ENCODE measurements around the gene JUND. TPM values are rescaled to one million over a fixed set of nuclear protein-coding genes. Genes with fewer than 3 reads are reported as not detected.

The JUND gene
- total RNA-seq, 1 donor from 2014 or later = 234 TPM

DNA sequence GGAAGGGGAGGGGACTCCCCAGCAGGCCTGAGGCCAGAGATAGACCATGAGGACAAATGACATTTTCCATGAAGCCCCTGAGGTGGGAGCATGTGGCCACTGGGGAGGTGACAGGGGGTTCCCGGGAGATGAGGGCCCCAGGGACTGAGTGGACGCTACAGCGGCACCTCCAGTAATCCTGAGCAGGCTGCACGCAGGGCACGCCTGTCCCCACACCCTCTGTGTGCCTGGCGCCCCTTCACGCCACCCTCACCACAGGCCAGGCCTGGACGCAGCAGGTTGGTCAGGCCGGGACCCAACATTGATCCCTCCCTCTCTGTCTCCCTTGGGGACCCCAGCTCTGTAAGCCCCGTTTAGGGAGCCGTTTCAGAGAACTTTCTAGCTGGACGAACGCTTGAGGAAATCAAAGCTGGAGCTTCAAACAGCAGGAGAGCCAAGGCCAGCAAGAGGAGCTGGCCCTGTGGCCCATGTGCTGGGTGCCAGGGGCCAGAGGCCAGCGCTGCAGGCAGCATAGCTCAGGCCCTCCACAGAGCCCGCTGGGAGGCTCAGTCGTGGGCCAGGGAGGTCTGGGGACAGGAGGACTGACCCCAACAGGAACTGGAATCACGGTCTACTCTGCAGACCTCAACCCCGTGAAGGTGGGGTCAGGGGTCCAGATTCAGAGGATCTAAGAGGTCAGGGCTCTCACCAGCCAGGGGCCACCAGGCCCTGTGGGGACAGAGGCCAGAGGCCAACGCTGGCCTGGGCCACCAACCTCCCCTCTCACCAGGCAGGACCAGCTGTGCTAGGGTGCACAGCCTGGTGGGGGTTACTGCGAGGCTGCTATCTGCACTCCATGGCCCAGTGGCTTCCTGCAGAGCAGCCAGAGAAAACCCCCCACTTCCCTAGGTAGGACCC is 26.9 kb upstream of the JUND start:
- DNase-seq (ENCODE audit: low read depth) = no peak

DNA sequence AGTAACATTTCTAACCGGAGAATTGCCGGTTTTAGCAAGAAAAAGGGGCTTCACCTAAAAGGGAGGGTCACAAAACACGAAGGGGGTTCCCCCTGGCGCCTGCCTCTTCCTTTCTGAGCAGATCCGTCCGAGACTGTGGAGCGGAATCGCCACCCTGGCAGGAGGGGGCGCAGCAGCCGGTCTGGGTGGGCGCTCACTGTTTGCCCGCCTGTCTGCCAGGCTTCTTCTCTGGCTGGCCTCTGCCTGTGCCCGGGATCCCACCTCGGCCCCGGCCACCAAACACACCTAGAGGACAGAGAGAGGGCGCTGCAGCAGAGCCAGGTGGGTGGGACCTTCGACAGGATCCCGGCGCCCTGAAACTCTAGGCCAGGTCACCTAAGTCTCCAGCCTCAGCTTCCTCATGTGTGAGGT is 25.9 kb upstream of the JUND start:
- DNase-seq (ENCODE audit: low read depth) = no peak

DNA sequence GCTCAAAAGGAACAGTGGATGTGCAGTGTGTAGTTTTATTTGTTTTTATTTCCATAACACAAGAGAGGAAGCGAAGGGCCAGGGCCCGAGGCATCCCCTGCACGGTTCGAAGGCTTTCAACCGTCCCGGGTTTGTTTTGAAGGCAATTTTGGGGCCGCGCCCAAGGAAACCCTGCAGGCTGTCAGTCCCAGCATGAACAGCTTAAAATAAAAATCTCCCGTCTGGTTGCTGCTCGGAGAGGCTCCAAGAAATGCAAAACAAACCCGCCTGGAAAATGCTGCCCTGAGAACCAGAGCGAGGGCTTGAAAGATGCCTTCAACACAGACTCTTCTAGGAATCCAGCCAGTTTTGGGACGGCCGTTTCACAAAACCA is 25.5 kb upstream of the JUND start:
- no peak for DNase-seq (ENCODE audit: low read depth)

DNA sequence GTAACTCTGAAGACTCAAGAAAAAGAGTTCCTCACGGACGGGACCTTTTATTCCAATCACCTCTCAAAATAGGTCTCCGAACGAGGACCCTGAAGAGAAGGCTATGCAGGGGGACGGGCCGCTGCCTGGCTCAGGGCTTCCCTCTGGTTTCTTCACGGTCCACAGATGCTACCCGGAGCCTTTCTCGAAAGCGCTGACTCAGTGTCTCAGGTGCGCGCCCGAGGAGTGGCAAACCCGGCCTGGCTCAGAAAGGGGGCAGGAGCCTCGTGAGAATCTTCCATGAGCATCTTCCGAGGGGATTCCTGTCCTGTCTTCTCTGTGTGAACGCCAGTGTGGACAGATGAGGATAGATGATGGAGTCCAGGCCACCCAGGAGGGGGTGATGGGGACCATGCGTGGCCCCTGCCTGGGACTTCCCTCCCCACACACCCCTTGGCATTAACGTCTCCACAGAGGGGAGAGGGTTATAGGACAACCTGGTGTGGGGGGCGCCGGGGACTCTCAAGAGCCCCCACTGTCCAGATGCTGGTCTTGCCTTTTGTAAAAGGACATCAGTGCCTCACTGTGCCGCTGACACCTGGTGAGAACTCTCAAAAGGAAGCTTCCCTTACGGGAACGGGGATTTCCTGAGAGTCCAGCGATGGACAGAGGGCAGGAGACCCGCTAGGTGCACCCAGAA is 24.9 kb upstream of the JUND start:
- DNase-seq (ENCODE audit: low read depth) = no peak

DNA sequence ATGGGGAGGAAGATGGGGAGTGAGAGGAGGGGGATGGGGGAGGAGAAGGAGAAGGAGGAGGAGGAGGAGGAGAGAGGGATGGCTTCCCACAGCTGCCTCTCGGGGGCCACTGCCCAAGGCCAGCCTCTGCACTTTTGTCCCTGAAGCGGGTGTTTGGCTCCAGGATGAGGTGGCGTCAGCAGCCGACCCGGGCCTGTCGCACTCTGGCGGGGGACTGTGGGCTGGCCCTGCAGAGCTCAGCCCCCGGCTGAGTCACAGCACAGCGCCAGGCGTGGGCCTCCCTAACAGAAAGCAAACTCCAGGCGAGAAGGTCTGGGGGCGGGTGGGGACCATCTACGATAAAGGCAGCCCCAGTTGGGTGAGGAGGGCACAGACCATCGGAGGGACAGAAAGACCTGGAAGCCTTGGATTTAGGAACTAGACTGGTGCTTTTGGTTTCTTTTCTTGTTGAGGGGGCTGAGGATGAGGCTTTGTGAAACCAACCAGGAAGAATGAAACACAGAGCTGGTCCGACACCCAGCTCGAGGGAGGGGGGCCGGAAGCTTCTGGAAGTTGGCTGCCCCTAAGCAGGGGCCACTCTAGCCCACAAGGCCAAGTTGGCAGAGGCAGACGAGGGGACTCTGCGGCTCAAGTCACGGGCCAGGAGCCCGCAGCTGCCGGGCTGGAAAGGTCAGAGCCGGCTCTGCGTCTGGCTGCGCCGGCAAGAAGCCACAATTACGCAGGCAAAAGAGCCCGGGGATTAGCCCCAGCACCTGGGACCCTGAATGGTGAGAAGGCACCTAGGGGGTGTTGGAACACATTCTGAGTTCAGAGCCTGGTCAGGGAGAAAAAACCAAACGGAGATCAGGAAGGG is 23.3 kb upstream of the JUND start:
- DNase-seq (ENCODE audit: low read depth) = peak; percentile 54

GRCh38 chr19:18304208-18304457 is 22.7 kb upstream of the JUND start:
- DNase-seq (ENCODE audit: low read depth) = no peak

GRCh38 chr19:18301718-18302111 is 20.3 kb upstream of the JUND start:
- no peak for DNase-seq (ENCODE audit: low read depth)

DNA sequence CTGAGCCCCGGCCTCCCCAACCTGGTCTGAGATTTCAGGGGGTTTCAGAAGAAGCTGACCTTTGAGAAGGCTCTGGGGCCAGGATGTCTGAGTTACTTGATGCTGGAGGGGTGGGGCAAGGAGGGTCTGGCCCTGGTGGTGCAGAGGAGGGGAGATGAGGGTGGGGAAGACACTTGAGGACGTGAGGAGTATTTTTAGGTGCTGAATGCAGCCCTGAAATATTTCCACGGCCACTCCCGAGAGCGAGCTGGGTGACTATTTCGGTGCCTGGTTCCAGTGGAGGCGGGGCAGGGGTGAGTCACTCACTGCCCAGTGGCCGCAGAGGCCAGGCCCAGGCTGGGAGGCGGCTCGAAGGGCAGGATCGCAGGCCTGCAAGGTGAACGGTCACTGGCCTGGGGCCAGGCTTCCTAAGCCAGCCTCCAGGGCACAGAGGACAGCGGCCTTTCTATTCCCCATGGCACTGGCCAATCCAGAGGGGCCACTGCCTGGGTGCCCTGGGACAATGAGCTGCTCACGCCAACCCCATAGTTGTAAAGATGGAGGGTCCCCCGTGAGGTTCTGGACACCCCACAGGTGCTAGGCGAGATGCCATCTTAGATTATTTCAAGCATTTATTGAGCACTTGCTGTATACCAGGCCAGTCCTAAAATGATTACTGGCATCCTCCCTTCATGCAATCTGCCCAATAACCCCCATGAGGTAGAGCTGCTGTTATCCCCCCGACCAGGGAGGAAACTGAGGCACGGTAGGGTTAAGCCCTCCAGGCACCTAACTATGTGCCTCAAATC is 19.7 kb upstream of the JUND start:
- peak; percentile 69 for DNase-seq (ENCODE audit: low read depth)

GRCh38 chr19:18299654-18300053 is 18.2 kb upstream of the JUND start:
- no peak for DNase-seq (ENCODE audit: low read depth)

DNA sequence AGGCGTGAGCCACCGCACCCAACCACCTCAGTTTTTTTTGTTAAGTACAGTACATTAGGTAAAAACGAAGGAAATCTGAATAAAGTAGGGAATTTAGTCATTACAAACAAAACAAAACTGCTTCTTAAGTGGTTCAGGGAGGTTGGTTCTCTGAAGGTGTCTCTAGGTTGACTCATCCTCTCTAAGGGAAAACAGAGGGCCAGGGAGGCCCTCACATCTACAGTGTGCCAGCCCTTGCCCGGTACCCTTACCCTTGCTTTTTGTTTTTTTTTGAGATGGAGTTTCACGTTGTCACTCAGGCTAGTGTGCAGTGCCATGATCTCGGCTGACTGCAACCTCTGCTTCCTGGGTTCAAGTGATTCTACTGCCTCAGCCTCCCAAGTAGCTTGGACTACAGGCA is 17.2 kb upstream of the JUND start:
- peak; percentile 49 for DNase-seq (ENCODE audit: low read depth)

DNA sequence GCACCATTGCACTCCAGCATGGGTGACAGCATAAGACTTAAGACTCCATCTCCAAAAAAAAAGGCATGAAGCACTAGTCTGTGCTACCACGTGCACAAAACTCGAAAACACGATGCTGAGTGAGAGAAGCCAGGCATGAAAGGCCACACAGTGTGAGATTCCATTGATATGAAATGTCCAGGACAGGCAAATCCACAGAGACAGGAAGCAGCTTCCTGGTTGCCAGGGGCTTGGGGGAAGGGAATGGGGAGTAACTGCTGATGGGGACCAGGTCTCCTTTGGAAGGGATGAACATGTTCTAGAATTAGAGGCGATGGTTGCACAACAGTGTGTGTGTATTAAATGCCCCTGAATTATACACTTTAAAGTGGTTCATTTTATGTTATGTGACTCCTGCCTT is 15.9 kb upstream of the JUND start:
- DNase-seq (ENCODE audit: low read depth) = no peak

GRCh38 chr19:18295034-18295451 is 13.6 kb upstream of the JUND start:
- DNase-seq (ENCODE audit: low read depth) = no peak

GRCh38 chr19:18294467-18294864 is 13.0 kb upstream of the JUND start:
- DNase-seq (ENCODE audit: low read depth) = no peak

- no peak for DNase-seq (ENCODE audit: low read depth)
Measured at GRCh38 chr19:18293642-18294466, 12.4 kb upstream of the JUND start.

DNA sequence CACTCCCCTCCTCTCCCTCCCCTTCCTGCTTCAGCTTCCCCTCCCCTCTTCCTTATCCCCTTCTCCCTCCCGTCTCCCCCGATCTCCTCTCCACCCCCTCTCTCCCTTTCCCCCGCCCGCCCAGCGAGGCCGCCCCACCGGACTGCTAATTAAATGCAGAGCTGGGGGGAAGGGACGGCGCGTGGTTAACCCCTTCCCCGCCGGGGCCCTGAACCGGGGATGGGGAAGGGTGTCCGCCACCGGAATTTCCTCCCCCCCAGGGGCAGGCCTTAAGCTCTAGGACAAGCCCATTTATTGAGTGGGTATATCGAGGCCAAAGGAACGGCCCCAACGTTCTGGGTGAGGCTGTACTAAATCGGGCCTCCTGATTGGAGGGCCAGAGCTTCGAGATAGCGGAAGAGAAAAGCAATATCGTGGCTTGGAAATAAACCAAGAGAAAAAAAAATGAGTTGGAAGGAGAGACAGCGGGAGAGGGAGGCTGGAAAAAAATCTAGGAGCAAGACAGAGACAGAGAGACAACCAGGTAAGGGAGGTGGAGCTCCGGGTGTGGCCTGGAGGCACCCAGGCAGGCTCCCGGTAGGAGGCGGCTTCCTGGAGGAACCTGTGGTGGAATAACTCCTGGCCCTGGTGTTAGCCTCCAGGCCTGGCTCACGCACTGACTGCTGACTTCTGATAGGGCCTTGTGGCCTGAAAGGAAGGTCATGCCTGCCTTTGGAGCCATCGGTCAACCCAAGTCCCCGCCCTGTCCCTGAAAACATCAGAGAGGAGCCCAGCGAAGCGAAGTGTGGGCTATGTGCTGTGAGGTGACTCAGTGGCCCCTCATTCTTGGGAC is 11.6 kb upstream of the JUND start:
- DNase-seq (ENCODE audit: low read depth) = peak; percentile 60

DNA sequence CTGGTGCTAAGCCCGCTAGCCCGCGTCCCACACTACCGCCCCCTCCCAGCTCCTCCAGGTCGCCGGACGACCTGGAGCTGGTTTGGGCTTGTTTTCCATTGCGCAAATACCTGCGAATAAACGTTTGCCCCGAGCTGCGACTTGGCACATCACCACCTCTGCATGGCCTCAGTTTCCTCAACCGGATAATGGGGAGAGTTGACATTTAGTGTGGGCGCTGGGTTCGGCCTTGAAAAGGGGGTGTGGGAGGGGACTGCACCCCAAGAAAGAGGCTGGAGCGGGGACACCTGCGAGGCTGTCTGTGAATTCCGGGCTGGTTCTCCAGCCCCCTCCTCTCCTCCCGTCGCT is 11.0 kb upstream of the JUND start:
- peak; percentile 50 for DNase-seq (ENCODE audit: low read depth)

DNA sequence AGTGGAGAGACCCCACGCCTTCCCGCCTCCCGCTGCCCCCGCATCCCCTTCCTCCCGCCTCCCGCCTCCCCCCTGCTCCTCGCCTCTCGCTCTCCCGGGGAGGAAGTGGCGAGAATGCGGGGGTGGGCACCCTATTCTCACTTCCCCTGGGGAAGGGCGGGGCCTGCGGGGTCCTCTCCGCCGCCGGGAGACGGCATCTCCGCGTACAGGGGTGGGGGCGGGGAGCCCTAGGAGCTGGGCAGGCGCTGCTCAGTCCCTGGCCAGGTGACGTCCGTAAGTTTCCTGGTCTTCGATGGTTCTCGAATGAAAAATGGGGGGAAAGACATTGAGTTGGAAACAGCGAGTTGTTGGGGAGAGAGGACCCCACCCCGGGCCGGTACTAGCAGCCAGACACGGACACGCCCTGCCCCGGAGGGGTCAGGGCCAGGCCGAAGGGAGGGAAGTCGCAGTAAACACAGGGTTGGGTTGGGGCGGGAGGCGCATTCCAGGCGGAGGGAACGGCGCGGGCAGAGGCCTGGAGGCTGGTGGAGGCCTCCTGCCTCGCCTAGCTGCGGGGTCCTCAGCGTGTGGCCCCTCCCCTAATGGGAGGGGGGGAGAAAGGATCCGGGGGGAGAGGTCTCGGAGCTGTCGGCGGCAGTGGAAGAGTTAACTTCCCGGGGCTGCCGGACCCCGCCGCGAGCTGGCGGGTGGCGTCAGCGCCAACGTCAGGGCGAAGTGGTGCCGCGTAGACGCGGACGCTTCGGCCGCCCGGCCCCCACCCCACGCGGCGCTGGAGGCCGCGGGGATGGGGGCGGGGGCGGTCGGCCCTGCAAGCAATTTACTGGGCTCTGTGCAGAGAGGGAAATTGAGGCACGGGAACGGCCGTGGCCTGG is 10.4 kb upstream of the JUND start:
- DNase-seq (ENCODE audit: low read depth) = peak; percentile 47

DNA sequence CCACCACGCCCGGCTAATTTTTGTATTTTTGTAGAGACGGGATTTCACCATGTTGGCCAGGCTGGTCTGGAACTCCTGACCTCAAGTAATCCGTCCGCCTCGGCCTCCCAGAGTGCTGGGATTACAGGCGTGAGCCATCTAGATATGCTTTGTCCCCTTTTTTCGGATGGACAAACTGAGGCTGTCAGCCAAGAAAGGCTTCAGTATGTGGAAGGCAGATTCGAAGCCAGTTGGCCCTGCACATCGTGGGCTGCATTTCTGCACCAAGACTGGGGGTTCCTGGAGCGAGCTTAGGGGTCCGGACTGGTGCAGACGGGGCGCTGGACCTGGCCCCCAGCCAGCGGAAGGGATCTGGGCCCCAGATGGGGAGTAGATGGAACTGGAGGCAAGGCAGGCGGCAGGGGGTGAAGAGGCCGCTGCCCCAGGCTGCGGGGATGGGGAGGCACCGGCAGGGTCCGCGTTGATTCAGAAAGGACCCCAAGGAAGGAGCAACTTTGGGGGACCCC is 9.7 kb upstream of the JUND start:
- no peak for DNase-seq (ENCODE audit: low read depth)

Measured in renal cortical epithelial cell (primary cell).